SU-DHL-6 (cell line): ENCODE data around the gene DNAH14.

Source experiments
- H2AFZ ChIP-seq: fragments of 200-600 bp; sonication (generic); 2 replicates; pipeline ENCODE4 v1.6.1; 2014; ENCODE audit warnings: low read depth, mild to moderate bottlenecking, moderate library complexity, mixed read lengths, antibody characterized with exemption, low read length; ENCODE audit not compliant: severe bottlenecking
- H3F3A ChIP-seq: fragments of 200-600 bp; shearing (Covaris generic); 2 replicates; pipeline ENCODE4 v1.6.0; 2016; ENCODE audit warnings: antibody characterized with exemption, mild to moderate bottlenecking; ENCODE audit not compliant: insufficient read depth
- H3K27ac ChIP-seq: fragments of 200-600 bp; sonication (generic); 2 replicates; pipeline ENCODE4 v1.5.1; 2016; ENCODE audit warnings: low read depth, mild to moderate bottlenecking, low read length, moderate library complexity, mixed read lengths
- H3K27me3 ChIP-seq: fragments of 200-600 bp; sonication (generic), shearing (Covaris generic); 2 replicates; pipeline ENCODE4 v1.6.0; 2014; ENCODE audit warnings: mild to moderate bottlenecking, low read length
- H3K36me3 ChIP-seq: fragments of 200-600 bp; sonication (generic); 2 replicates; pipeline ENCODE4 v1.6.1; 2014; ENCODE audit warnings: mild to moderate bottlenecking, low read length, mixed read lengths
- H3K4me2 ChIP-seq: fragments of 300-600, 200-600 bp; shearing (Covaris generic), sonication (generic); 2 replicates; pipeline ENCODE4 v1.6.0; 2014; ENCODE audit warnings: low read length, low read depth, mild to moderate bottlenecking; ENCODE audit not compliant: poor library complexity, severe bottlenecking
- H3K4me3 ChIP-seq: fragments of 200-600 bp; sonication (generic); 2 replicates; pipeline ENCODE4 v1.5.1; 2014; ENCODE audit warnings: antibody characterized with exemption, low read length, mild to moderate bottlenecking, mixed read lengths; ENCODE audit not compliant: insufficient read depth, poor library complexity, severe bottlenecking
- H3K79me2 ChIP-seq: fragments of 200-600 bp; sonication (generic); 2 replicates; pipeline ENCODE4 v1.6.1; 2014; ENCODE audit warnings: mild to moderate bottlenecking, low read length, moderate library complexity; ENCODE audit not compliant: insufficient read depth
- H3K9ac ChIP-seq: fragments of 200-600 bp; sonication (generic); 2 replicates; pipeline ENCODE4 v1.7.0; 2014; ENCODE audit warnings: mild to moderate bottlenecking, low read length
- H3K9me2 ChIP-seq: fragments of 200-600 bp; sonication (generic); replicated peaks from 2 replicates; pipeline ENCODE4 v1.6.1; 2014; ENCODE audit warnings: low read length; ENCODE audit not compliant: insufficient read depth
- H3K9me3 ChIP-seq: fragments of 200-600 bp; sonication (generic); 2 replicates; pipeline ENCODE4 v1.6.1; 2014; ENCODE audit warnings: low read length, mixed read lengths; ENCODE audit not compliant: insufficient read depth
- H4K20me1 ChIP-seq: fragments of 200-600 bp; sonication (generic); 2 replicates; pipeline ENCODE4 v1.6.1; 2014; ENCODE audit warnings: low read depth, mild to moderate bottlenecking, antibody characterized with exemption, low read length, moderate library complexity, mixed read lengths
- EZH2phosphoT487 ChIP-seq: fragments of 200-600 bp; sonication (generic), shearing (Covaris generic); conservative IDR thresholded peaks from 2 replicates; pipeline ENCODE4 v1.6.1; 2018; ENCODE audit warnings: mild to moderate bottlenecking, antibody characterized with exemption, low read length, moderate library complexity, mixed read lengths
- TF ChIP-seq, protein P1 (sequence below): fragments of 200-600 bp; sonication (generic); IDR thresholded peaks from one replicate; pipeline ENCODE4 v1.5.1; 2017; ENCODE audit warnings: antibody characterized with exemption, mild to moderate bottlenecking, low read length, moderate library complexity; ENCODE audit not compliant: insufficient read depth, poor library complexity, severe bottlenecking

DNAH14 gene

DNA sequence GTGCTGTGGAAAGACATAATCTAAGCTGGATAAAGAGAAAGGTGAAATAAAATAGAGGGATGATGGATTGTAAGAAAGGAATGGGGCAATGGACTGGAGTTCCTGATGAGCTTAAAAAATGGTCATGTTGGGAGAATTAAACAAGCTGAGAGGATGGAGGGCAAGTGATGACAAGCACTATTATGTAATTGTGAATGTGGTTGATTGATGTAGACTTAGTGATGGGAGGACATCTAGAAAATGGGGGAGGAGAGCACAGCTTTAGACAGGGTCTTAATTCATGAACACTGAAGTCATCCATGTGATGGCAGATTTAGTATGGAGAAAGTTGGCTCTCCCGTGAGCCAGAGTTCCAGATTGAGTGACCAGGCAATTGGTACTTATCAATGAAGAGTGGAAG lies 29.0 kb downstream of the DNAH14 start:
- Histone ChIP-seq H3K27me3 (no peaks in the 10 kb centered on the region), H3K4me3 (no peak overlapping the region)

DNA sequence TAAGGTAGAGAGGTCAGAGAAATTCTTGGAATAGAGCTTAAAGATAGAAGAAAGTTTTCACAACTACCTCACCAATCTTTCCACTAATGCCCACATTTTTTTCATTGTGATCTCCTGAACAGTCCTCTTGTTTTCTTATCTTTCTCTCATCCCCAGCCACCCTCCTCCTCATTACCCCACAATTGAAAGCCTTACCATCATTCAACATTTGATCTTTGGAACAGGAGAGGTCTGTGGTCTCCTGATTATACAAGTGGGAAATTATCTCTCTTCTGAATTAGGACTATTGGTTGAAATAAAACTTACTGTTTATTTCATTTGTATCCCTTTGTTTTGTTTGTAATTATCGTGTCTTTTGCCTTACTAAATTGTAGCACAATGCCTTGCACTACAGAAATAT lies 29.6 kb downstream of the DNAH14 start:
- no peaks in the 10 kb centered on the region for H3K9me3 ChIP-seq
- no peaks in the 10 kb centered on the region for H3K36me3 ChIP-seq
- H3F3A ChIP-seq = no peaks in the 10 kb centered on the region
- no peak overlapping the region for H3K4me3 ChIP-seq
- no peaks in the 10 kb centered on the region for H3K79me2 ChIP-seq
- no peak overlapping the region for H3K9ac ChIP-seq
- H3K27me3 ChIP-seq = no peaks in the 10 kb centered on the region
- no peak overlapping the region for H3K27ac ChIP-seq
- no peak overlapping the region for H2AFZ ChIP-seq
- no peak overlapping the region for H3K4me2 ChIP-seq
- TF ChIP-seq EZH2phosphoT487 = no peak
- TF ChIP-seq, protein P1, sequence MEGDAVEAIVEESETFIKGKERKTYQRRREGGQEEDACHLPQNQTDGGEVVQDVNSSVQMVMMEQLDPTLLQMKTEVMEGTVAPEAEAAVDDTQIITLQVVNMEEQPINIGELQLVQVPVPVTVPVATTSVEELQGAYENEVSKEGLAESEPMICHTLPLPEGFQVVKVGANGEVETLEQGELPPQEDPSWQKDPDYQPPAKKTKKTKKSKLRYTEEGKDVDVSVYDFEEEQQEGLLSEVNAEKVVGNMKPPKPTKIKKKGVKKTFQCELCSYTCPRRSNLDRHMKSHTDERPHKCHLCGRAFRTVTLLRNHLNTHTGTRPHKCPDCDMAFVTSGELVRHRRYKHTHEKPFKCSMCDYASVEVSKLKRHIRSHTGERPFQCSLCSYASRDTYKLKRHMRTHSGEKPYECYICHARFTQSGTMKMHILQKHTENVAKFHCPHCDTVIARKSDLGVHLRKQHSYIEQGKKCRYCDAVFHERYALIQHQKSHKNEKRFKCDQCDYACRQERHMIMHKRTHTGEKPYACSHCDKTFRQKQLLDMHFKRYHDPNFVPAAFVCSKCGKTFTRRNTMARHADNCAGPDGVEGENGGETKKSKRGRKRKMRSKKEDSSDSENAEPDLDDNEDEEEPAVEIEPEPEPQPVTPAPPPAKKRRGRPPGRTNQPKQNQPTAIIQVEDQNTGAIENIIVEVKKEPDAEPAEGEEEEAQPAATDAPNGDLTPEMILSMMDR = no peak
- no peaks in the 10 kb centered on the region for H4K20me1 ChIP-seq
- H3K9me2 ChIP-seq = no peaks in the 10 kb centered on the region

More for the DNA sequence above, 29.0 kb downstream of the DNAH14 start:
- Histone ChIP-seq H4K20me1 (no peaks in the 10 kb centered on the region), H3K9ac (no peak overlapping the region), H3K4me2 (no peak overlapping the region), H3K27ac (no peak overlapping the region), H2AFZ (no peak overlapping the region), H3F3A (no peaks in the 10 kb centered on the region), H3K79me2 (no peaks in the 10 kb centered on the region), H3K9me2 (no peaks in the 10 kb centered on the region), H3K9me3 (no peaks in the 10 kb centered on the region), H3K36me3 (no peaks in the 10 kb centered on the region)
- TF ChIP-seq EZH2phosphoT487 = no peak
- TF ChIP-seq, protein P1 = no peak

DNA sequence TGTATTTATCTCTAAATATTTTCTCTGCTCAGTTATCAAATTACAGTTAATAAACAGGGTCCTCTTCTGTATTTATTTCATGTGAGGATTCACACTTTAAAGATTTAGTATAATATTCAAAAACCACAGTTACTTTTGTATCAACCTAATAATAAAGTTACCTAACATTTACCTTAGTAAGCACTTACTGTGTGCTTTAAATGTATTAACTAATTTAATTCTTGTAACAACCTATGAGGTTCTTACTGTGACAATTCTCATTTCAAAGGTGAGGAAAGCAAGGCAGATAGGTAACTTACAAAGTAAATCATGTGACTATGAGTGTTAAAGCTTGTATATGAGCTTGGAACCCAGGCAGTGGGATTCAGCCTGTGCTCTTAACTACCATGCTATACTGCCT lies 30.2 kb downstream of the DNAH14 start:
- no peaks in the 10 kb centered on the region for H3K9me3 ChIP-seq
- H3K79me2 ChIP-seq = no peaks in the 10 kb centered on the region
- H3K4me3 ChIP-seq = no peak overlapping the region
- no peak overlapping the region for H3K4me2 ChIP-seq
- no peaks in the 10 kb centered on the region for H4K20me1 ChIP-seq
- H2AFZ ChIP-seq = no peak overlapping the region
- no peaks in the 10 kb centered on the region for H3F3A ChIP-seq
- H3K36me3 ChIP-seq = no peaks in the 10 kb centered on the region
- H3K27ac ChIP-seq = no peak overlapping the region
- no peaks in the 10 kb centered on the region for H3K9me2 ChIP-seq
- H3K9ac ChIP-seq = no peak overlapping the region
- TF ChIP-seq, protein P1 = no peak
- no peak for TF ChIP-seq EZH2phosphoT487
- H3K27me3 ChIP-seq = no peaks in the 10 kb centered on the region
